GM12872 (cell line): ENCODE data around the gene IRF2BP1.
A peak's percentile ranks its signal among the peaks of the same experiment; 100 is the strongest.

ENCODE experiments used
- TF ChIP-seq, protein P1 (sequence below): IDR thresholded peaks from 3 replicates; pipeline ENCODE4 v1.5.1; 2011; ENCODE audit warnings: low read depth, mild to moderate bottlenecking, low read length, moderate library complexity; ENCODE audit not compliant: insufficient read depth

Gene IRF2BP1

DNA sequence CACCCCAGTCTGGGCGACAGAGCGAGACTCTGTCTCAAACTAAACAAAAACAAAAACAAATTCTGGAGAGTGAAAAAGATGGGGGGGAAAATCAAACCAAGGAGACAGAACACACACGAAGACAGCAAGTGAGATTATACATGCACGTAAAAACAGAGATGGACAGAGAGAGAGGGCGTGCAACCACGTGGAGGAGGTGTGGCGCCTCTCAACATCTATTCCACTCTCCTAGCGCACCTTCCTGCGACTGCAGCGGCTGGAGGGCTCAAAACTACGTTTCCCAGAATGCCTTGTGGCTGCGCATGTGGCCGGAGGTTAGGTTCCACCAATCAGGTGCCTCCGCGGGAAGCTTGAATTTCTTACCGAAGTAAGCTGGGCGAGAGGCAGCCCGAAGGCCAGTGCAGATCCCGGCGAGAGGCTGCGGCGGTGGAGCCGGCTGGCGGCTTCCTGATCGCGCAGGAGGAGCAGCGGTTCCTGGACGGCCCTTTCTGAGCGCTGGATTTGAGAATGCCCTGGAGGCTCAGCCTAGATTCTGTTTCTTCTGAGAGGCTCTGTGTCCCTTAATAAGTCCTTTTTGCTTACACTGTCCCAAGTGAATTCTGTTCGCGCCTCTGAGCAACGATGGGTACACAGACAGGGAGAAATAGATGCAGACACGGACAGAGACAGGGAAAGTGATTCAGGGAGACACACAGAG is 41.8 kb upstream of the IRF2BP1 start:
- TF ChIP-seq, protein P1, sequence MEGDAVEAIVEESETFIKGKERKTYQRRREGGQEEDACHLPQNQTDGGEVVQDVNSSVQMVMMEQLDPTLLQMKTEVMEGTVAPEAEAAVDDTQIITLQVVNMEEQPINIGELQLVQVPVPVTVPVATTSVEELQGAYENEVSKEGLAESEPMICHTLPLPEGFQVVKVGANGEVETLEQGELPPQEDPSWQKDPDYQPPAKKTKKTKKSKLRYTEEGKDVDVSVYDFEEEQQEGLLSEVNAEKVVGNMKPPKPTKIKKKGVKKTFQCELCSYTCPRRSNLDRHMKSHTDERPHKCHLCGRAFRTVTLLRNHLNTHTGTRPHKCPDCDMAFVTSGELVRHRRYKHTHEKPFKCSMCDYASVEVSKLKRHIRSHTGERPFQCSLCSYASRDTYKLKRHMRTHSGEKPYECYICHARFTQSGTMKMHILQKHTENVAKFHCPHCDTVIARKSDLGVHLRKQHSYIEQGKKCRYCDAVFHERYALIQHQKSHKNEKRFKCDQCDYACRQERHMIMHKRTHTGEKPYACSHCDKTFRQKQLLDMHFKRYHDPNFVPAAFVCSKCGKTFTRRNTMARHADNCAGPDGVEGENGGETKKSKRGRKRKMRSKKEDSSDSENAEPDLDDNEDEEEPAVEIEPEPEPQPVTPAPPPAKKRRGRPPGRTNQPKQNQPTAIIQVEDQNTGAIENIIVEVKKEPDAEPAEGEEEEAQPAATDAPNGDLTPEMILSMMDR, result 0 out of 3 replicates have a peak, but pooled peaks have one; percentile 5

DNA sequence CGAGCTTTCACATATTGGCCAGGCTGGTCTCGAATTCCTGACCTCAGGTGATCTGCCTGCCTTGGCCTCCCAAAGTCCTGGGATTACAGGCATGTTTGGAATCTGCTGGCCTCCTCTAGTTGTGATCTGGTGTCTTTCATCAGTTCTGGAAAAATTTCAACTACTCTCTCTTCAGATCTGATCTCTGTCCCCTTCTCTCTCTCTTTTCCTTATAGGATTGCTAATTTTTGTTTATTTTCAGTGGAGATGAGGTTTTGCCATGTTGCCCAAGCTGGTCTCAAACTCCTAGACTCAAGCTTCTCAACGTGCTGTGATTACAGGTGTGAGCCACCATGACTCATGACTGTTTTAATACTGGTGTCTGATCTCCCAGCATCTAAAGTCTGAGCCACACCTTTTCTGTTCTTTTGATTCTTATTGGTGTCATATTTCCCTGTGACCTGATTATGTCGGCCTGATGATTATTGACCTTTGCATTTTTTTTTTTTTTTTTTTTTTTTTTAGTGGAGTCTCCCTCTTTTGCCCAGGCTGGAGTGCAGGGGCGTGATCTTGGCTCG is 39.0 kb upstream of the IRF2BP1 start:
- TF ChIP-seq, protein P1, result no peak

DNA sequence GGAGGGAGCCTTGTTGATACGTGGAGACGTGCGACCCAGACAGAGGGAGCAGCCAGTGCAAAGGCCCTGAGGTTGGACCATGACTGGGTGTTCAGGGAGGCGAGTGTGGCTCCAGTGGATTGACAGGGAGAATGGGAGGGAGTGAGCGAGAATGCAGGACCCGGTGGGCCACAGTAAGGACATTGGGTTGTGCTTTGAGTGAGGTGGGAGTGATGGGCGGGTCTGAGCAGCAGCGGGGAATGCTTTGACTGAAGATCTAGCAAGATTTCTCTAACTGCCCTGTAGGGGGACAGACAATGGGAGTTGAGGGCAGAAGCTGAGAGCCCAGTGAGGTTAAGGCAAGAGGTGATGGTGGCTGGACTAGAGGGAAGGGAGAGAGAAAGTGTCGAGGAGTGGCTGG is 36.3 kb upstream of the IRF2BP1 start:
- TF ChIP-seq, protein P1, result peak; percentile 33; the same call in 2 of the 3 replicates

DNA sequence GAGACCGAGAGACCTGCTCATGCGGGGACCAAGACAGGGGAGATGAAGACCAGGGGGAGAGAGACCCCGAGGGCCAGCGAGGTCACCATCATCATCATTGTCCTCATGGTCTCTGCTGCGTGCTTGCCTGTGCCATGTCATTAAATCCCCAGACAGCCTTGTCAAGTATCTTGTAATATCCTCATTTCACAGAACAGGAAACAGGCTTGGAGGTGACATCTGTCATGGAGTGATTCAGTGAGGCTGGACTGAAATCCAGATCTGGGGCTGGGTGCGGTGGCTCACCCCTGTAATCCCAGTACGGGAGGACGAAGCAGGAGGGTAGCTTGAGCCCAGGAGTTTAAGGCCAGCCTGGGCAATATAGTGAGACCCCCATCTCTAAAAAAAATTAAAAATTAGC is 34.5 kb upstream of the IRF2BP1 start:
- TF ChIP-seq, protein P1, result no peak

DNA sequence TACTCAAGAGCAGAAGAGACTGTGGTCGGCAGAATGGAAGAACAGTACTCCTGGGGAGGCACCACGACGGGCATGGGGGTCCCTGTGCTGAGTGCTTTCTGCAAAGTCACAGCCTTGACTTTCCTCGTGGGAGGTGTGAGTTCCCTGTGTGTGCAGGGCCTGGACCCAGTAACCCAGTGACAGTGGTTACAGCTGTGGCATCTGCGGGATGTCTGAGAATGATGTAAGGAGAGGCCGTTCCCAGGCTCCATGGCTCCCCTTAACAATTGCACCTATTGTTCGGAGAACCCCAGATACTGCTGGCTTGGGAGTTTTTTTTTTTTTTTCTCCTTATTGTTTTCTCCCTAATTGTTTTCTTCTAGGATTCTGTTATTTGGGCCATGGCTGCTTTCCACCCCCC is 33.7 kb upstream of the IRF2BP1 start:
- TF ChIP-seq, protein P1, result no peak

DNA sequence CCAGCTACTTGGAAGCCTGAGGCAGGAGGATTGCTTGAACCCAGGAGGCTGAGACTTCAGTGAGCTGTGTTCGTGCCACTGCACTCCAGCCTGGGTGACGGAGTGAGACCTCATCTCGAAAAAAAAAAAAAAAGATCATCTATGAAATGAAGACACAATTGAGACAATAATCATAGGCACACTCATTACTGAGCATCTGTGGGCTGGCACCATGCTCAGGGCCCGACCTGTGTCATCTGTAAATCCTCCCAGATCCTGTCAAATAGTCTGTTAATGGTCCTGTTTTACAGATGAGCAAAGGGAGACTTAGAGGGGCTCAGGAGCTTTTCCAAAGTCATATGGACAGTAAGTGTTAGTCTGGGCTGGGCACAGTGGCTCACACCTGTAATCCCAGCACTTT is 32.8 kb upstream of the IRF2BP1 start:
- TF ChIP-seq, protein P1, result no peak

DNA sequence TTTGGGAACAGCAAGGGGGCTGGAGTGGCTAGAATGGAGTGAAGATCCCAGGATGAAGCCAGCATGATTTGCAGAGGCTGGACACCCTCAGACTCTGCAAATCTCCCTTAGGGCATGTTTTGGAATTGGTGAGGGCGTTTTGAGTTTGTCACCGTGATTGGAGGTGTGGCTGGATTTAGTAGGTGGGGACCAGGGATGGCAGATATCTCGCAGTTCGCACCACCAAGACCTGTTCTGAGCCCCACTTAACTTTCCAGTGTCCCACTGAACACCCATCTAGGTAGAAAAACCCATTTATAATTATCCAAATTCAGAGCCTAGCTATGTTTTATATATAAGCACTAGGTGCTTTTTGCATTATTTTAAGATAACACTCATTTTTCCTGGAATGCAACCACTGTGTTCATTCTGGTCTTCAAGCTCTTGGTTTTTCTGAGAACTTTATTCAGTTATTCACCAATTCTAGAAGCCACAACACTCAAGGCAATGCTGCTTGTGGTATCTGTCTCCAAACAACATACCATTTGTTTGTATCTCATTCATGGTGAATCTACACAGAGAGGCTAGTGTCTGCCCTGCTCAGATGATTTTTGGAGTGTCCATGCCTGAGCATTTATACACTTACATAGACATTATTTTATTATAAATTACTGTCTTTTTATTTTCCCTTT is 31.6 kb upstream of the IRF2BP1 start:
- TF ChIP-seq, protein P1, result no peak
